OCI-LY1 (cell line): ENCODE data around the gene ZNF441.

ENCODE experiments used
- H2AFZ ChIP-seq: fragments of 200-600 bp; sonication (generic), shearing (Covaris generic); 2 replicates; pipeline ENCODE4 v1.6.0; 2014; ENCODE audit warnings: antibody characterized with exemption, mild to moderate bottlenecking, low read length
- H3F3A ChIP-seq: fragments of 200-600 bp; sonication (generic), shearing (Covaris generic); 2 replicates; pipeline ENCODE4 v1.6.0; 2014; ENCODE audit warnings: mild to moderate bottlenecking, antibody characterized with exemption, low read length, moderate library complexity; ENCODE audit not compliant: insufficient read depth
- H3K27ac ChIP-seq: fragments of 200-600 bp; sonication (generic); 2 replicates; pipeline ENCODE4 v1.5.1; 2014; ENCODE audit warnings: low read length, mixed run types, mild to moderate bottlenecking, low read depth; ENCODE audit not compliant: poor library complexity, severe bottlenecking
- H3K27me3 ChIP-seq: fragments of 200-600 bp; sonication (generic); 2 replicates; pipeline ENCODE4 v1.6.0; 2014; ENCODE audit warnings: antibody characterized with exemption, mild to moderate bottlenecking, low read length, moderate library complexity; ENCODE audit not compliant: insufficient read depth
- H3K36me3 ChIP-seq: fragments of 200-600 bp; sonication (generic); 2 replicates; pipeline ENCODE4 v1.6.1; 2014; ENCODE audit warnings: mild to moderate bottlenecking, antibody characterized with exemption, low read length, moderate library complexity, mixed read lengths; ENCODE audit not compliant: insufficient read depth
- H3K4me1 ChIP-seq: fragments of 200-600 bp; sonication (generic); 2 replicates; pipeline ENCODE4 v1.5.1; 2014; ENCODE audit warnings: mild to moderate bottlenecking, low read length, moderate library complexity; ENCODE audit not compliant: insufficient read depth, severe bottlenecking
- H3K4me2 ChIP-seq: fragments of 200-600 bp; sonication (generic), shearing (Covaris generic); 2 replicates; pipeline ENCODE4 v1.6.1; 2014; ENCODE audit warnings: low read length
- H3K4me3 ChIP-seq: fragments of 200-600 bp; sonication (generic); 2 replicates; pipeline ENCODE4 v1.5.1; 2014; ENCODE audit warnings: low read length, low read depth, mild to moderate bottlenecking, mixed read lengths; ENCODE audit not compliant: poor library complexity, severe bottlenecking
- H3K79me2 ChIP-seq: fragments of 200-600 bp; shearing (Covaris generic); 2 replicates; pipeline ENCODE4 v1.6.1; 2016; ENCODE audit warnings: mixed run types, low read length, mixed read lengths; ENCODE audit not compliant: insufficient read depth
- H3K9ac ChIP-seq: fragments of 200-600 bp; sonication (generic), shearing (Covaris generic); 2 replicates; pipeline ENCODE4 v1.6.1; 2014; ENCODE audit warnings: mild to moderate bottlenecking, low read length, mixed read lengths
- H3K9me2 ChIP-seq: fragments of 200-600 bp; sonication (generic), shearing (Covaris generic); 2 replicates; pipeline ENCODE4 v1.6.1; 2014; ENCODE audit warnings: low read depth, mild to moderate bottlenecking, low read length, mixed read lengths
- H3K9me3 ChIP-seq: fragments of 200-600 bp; shearing (Covaris generic); 2 replicates; pipeline ENCODE4 v1.6.1; 2014; ENCODE audit warnings: low read length, mixed read lengths
- H4K20me1 ChIP-seq: fragments of 200-600 bp; sonication (generic), shearing (Covaris generic); 2 replicates; pipeline ENCODE4 v1.6.0; 2016; ENCODE audit warnings: mild to moderate bottlenecking, low read length; ENCODE audit not compliant: insufficient read depth
- EZH2 ChIP-seq: fragments of 200-600 bp; sonication (generic), shearing (Covaris generic); IDR thresholded peaks from 2 replicates; pipeline ENCODE4 v1.8.0; 2017; ENCODE audit warnings: borderline replicate concordance, mixed run types, mild to moderate bottlenecking, antibody characterized with exemption, low read length, moderate library complexity, mixed read lengths
- TF ChIP-seq, protein P1 (sequence below): fragments of 200-600 bp; sonication (generic), shearing (Covaris generic); IDR thresholded peaks from 2 replicates; pipeline ENCODE4 v1.5.1; 2017; ENCODE audit warnings: mild to moderate bottlenecking, antibody characterized with exemption, low read length, moderate library complexity, mixed read lengths

ZNF441 gene

DNA sequence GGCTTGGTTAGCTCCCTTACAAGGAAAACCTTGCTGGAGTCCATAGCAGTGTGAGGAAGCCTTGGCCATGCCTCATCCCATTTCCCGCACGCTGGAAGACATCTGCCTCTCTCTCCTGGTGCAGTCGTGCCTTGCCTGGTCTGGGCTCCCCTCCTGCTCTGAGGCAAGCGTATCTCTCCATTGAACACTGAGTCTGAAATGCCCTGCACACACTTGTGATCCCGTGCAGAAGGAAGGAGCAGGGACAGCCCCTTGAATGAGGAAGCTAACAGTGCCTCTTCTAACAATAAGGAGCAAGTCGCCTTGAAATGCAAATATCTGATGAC is 46.9 kb downstream of the ZNF441 start:
- Histone ChIP-seq H3K27ac (peak overlapping the region; percentile 52), H3K4me2 (peak overlapping the region; percentile 80), H4K20me1 (no peaks in the 10 kb centered on the region), H3K4me3 (peak overlapping the region; percentile 79), H2AFZ (peak overlapping the region; percentile 36; the same call in 1 of the 2 replicates), H3K9me2 (no peaks in the 10 kb centered on the region), H3K79me2 (no peaks in the 10 kb centered on the region), H3K27me3 (no peaks in the 10 kb centered on the region), H3K9me3 (peaks cover 7% of the 10 kb centered on the region; the same call in 1 of the 2 replicates), H3K4me1 (peaks cover 19% of the 10 kb centered on the region), H3K36me3 (peaks cover 3% of the 10 kb centered on the region; the same call in 1 of the 2 replicates), H3K9ac (peak overlapping the region; percentile 75), H3F3A (no peaks in the 10 kb centered on the region; the same call in 1 of the 2 replicates)
- no peak for TF ChIP-seq EZH2

DNA sequence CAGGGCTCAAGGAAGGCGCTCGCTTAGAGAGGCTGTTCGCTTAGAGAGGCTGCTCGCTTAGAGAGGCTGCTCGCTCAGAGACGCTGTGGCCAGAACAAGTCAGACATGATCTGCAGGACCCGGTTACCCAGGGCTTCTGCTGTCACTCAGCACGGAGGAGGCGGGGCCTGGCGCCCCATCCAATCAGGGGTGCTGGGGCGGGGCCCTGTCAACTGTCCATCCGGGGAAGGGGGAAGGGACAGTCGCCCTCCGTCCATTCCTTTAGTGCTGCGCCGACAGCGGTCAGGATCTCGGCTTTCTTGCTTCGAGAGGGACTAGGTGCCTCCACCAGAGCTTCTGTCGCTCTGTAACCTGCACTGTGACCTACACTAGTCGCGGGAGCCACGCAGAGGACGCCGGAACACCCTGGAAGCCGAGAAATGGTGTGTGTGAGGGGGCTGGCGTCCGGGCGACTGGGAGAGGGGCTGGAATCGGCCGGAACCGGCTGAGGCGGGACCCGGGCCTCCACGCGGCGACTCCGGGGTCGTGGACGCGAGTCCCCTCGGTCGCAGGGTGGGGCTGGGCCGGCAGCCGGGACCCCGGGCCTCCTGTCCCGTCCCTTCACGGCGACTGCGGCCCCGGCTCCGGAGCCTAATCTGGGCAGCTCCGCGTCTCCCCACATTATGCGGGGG is 47.4 kb downstream of the ZNF441 start, which contains the start of gene ZNF440:
Gene ZNF440 (plus strand): TSS at position 245 of the 671 bp plus-strand sequence. CDS start 175 bp downstream, at position 420.
- peaks cover 19% of the 10 kb centered on the region for H3K4me1 ChIP-seq
- peak within 1 kb of the TSS; percentile 80 for H3K4me2 ChIP-seq
- H3K27ac ChIP-seq, result peak within 1 kb of the TSS; percentile 52
- H3K9me3 ChIP-seq, result peaks cover 4% of the 10 kb centered on the region; the same call in 1 of the 2 replicates
- TF ChIP-seq, protein P1, sequence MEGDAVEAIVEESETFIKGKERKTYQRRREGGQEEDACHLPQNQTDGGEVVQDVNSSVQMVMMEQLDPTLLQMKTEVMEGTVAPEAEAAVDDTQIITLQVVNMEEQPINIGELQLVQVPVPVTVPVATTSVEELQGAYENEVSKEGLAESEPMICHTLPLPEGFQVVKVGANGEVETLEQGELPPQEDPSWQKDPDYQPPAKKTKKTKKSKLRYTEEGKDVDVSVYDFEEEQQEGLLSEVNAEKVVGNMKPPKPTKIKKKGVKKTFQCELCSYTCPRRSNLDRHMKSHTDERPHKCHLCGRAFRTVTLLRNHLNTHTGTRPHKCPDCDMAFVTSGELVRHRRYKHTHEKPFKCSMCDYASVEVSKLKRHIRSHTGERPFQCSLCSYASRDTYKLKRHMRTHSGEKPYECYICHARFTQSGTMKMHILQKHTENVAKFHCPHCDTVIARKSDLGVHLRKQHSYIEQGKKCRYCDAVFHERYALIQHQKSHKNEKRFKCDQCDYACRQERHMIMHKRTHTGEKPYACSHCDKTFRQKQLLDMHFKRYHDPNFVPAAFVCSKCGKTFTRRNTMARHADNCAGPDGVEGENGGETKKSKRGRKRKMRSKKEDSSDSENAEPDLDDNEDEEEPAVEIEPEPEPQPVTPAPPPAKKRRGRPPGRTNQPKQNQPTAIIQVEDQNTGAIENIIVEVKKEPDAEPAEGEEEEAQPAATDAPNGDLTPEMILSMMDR, result no peak
- no peak for TF ChIP-seq EZH2
- H4K20me1 ChIP-seq, result no peaks in the 10 kb centered on the region
- H3F3A ChIP-seq, result no peaks in the 10 kb centered on the region
- peak within 1 kb of the TSS; percentile 79 for H3K4me3 ChIP-seq
- no peaks in the 10 kb centered on the region for H3K9me2 ChIP-seq
- H3K9ac ChIP-seq, result peak within 1 kb of the TSS; percentile 75
- H3K36me3 ChIP-seq, result peaks cover 3% of the 10 kb centered on the region; the same call in 1 of the 2 replicates
- no peaks in the 10 kb centered on the region for H3K79me2 ChIP-seq
- H2AFZ ChIP-seq, result peak within 1 kb of the TSS; percentile 36; the same call in 1 of the 2 replicates
- no peaks in the 10 kb centered on the region for H3K27me3 ChIP-seq

DNA sequence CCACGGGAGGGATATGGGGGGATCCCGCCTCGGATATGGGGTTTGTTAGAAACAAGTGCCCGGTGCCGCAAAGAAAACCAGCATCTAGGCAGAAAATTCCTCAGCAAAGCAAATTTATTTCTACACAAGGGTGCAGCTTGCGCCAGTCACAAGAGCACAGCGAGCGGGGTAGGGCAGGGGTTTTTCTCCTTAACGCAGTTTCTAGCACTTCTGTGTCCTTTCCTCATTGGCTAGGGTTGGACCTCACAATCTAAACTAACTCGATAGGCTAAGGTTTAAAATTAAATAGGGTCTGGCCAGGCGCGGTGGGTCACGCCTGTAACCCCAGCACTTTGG is 47.9 kb downstream of the ZNF441 start:
- Histone ChIP-seq H3K4me2 (peak overlapping the region; percentile 80), H3K4me3 (peak overlapping the region; percentile 79), H4K20me1 (no peaks in the 10 kb centered on the region), H3F3A (no peaks in the 10 kb centered on the region), H3K79me2 (no peaks in the 10 kb centered on the region), H3K27ac (no peak overlapping the region), H3K27me3 (no peaks in the 10 kb centered on the region), H3K9ac (peak overlapping the region; percentile 75), H3K9me2 (no peaks in the 10 kb centered on the region), H2AFZ (no peak overlapping the region), H3K9me3 (peaks cover 4% of the 10 kb centered on the region; the same call in 1 of the 2 replicates), H3K4me1 (peaks cover 19% of the 10 kb centered on the region), H3K36me3 (peaks cover 7% of the 10 kb centered on the region; the same call in 1 of the 2 replicates)
- TF ChIP-seq, protein P1, result no peak
- TF ChIP-seq EZH2, result no peak
